AG09319 (cell line): ENCODE data around the gene BCAN.
"Not testable (repeated sequence)": the region's sequence is repeated elsewhere in the genome, so short reads cannot be mapped to it uniquely, and the experiment has no call there.

Source experiments
- DNase-seq: peaks from one replicate; pipeline ENCODE4 v3.0.0-alpha.2; 2010; ENCODE audit warnings: low read depth; ENCODE audit errors: extremely low read depth
- CTCF ChIP-seq: IDR thresholded peaks from 2 replicates; pipeline ENCODE4 v1.5.1; 2011; ENCODE audit warnings: low read depth, mild to moderate bottlenecking, inconsistent platforms, low read length, moderate library complexity

The BCAN gene

GRCh38 chr1:156608036-156608674, 33.8 kb upstream of the BCAN start:
- TF ChIP-seq CTCF: peak; percentile 81
- DNase-seq: peak; percentile 43

GRCh38 chr1:156608981-156609380, 32.9 kb upstream of the BCAN start:
- DNase-seq: no peak
- peak; percentile 36 for TF ChIP-seq CTCF

GRCh38 chr1:156610072-156610471, 31.8 kb upstream of the BCAN start:
- DNase-seq: not testable (repeated sequence)

GRCh38 chr1:156612666-156613065, 29.3 kb upstream of the BCAN start:
- TF ChIP-seq CTCF: no peak
- DNase-seq: no peak

- no peak for TF ChIP-seq CTCF
- DNase-seq: no peak
Measured at GRCh38 chr1:156615946-156616345, 26.0 kb upstream of the BCAN start.

GRCh38 chr1:156616463-156616862, 25.5 kb upstream of the BCAN start:
- TF ChIP-seq CTCF: no peak
- DNase-seq: no peak

GRCh38 chr1:156618853-156619581, 22.9 kb upstream of the BCAN start, which contains the start of gene HAPLN2:
Gene HAPLN2 (plus strand): TSS chr1:156619415. CDS start chr1:156623491, 4,076 bp downstream.
- peak; percentile 39 for TF ChIP-seq CTCF
- no peak for DNase-seq
